HepG2 (cell line): ENCODE results near the gene ANG. TPM values are rescaled to one million over a fixed set of nuclear protein-coding genes. Genes with fewer than 3 reads are reported as not detected.

Experiments
- BRCA1 ChIP-seq: sonication (generic); formaldehyde crosslinking; IDR thresholded peaks from 2 replicates; pipeline ENCODE4 v1.4.0; 2020; ENCODE audit warnings: missing genetic modification reagents
- CBX1 ChIP-seq: IDR thresholded peaks from one replicate; pipeline ENCODE4 v1.6.1; 2016; ENCODE audit warnings: antibody characterized with exemption, low read depth
- CREB3 ChIP-seq: sonication (generic); formaldehyde crosslinking; IDR thresholded peaks from 2 replicates; pipeline ENCODE4 v1.5.0; 2020; ENCODE audit warnings: missing genetic modification reagents
- DR1 ChIP-seq: sonication (generic); formaldehyde crosslinking; IDR thresholded peaks from 2 replicates; pipeline ENCODE4 v1.8.0; 2021; ENCODE audit warnings: mild to moderate bottlenecking, missing genetic modification reagents, inconsistent platforms
- ESRRA ChIP-seq: sonication (generic); formaldehyde crosslinking; IDR thresholded peaks from 2 replicates; pipeline ENCODE4 v1.5.1; 2020; ENCODE audit warnings: mild to moderate bottlenecking, low read depth, missing genetic modification reagents
- FOXA1 ChIP-seq, 2 experiments: fragments of 450-650 bp in 1 of 2; sonication (generic) in 1 of 2; formaldehyde crosslinking in 1 of 2; IDR thresholded peaks; 2 replicates each; pipeline versions ENCODE4 v1.4.0 to v1.6.1; 2016 to 2020; ENCODE audit warnings: missing genetic modification reagents in 1 of 2
- GPBP1L1 ChIP-seq: sonication (generic); formaldehyde crosslinking; IDR thresholded peaks from 2 replicates; pipeline ENCODE4 v1.5.0; 2020; ENCODE audit warnings: mild to moderate bottlenecking, missing genetic modification reagents
- HNF1B ChIP-seq: sonication (generic); formaldehyde crosslinking; IDR thresholded peaks from 2 replicates; pipeline ENCODE4 v1.5.1; 2020; ENCODE audit warnings: mild to moderate bottlenecking, moderate library complexity, missing genetic modification reagents
- HOXA5 ChIP-seq: sonication (generic); formaldehyde crosslinking; IDR thresholded peaks from 2 replicates; pipeline ENCODE4 v1.4.0; 2020; ENCODE audit warnings: missing genetic modification reagents
- KDM4B ChIP-seq: sonication (generic); formaldehyde crosslinking; IDR thresholded peaks from 2 replicates; pipeline ENCODE4 v1.4.0; 2020; ENCODE audit warnings: missing genetic modification reagents
- MEF2D ChIP-seq: sonication (generic); formaldehyde crosslinking; IDR thresholded peaks from 2 replicates; pipeline ENCODE4 v1.5.1; 2020; ENCODE audit warnings: mild to moderate bottlenecking, missing genetic modification reagents
- SALL1 ChIP-seq: sonication (generic); formaldehyde crosslinking; IDR thresholded peaks from 2 replicates; pipeline ENCODE4 v1.8.0; 2022; ENCODE audit warnings: mild to moderate bottlenecking, missing genetic modification reagents
- SIN3A ChIP-seq: IDR thresholded peaks from 2 replicates; pipeline ENCODE4 v1.6.1; 2011; ENCODE audit warnings: low read depth, mild to moderate bottlenecking, control low read depth, low read length, borderline replicate concordance
- TOE1 ChIP-seq: sonication (generic); formaldehyde crosslinking; IDR thresholded peaks from 2 replicates; pipeline ENCODE4 v1.4.0; 2020; ENCODE audit warnings: mild to moderate bottlenecking, missing genetic modification reagents
- ZBTB26 ChIP-seq: IDR thresholded peaks from 2 replicates; pipeline ENCODE4 v1.6.1; 2016; ENCODE audit warnings: missing compliant biosample characterization, missing genetic modification reagents, borderline replicate concordance
- ZNF263 ChIP-seq: sonication (generic); formaldehyde crosslinking; IDR thresholded peaks from 2 replicates; pipeline ENCODE4 v1.4.0; 2020; ENCODE audit warnings: missing genetic modification reagents
- ZNF33A ChIP-seq: sonication (generic); formaldehyde crosslinking; IDR thresholded peaks from 2 replicates; pipeline ENCODE4 v1.5.1; 2020; ENCODE audit warnings: missing genetic modification reagents, mild to moderate bottlenecking, moderate library complexity, borderline replicate concordance
- ZNF383 ChIP-seq: sonication (generic); formaldehyde crosslinking; IDR thresholded peaks from 2 replicates; pipeline ENCODE4 v1.4.0; 2020; ENCODE audit warnings: missing genetic modification reagents, mild to moderate bottlenecking, borderline replicate concordance
- ZNF597 ChIP-seq: sonication (generic); formaldehyde crosslinking; IDR thresholded peaks from 2 replicates; pipeline ENCODE4 v1.5.0; 2020; ENCODE audit warnings: missing genetic modification reagents
- ZNF644 ChIP-seq: IDR thresholded peaks from 2 replicates; pipeline ENCODE4 v1.6.1; 2016; ENCODE audit warnings: low read depth
- ZNF891 ChIP-seq: sonication (generic); formaldehyde crosslinking; IDR thresholded peaks from 2 replicates; pipeline ENCODE4 v1.5.0; 2020; ENCODE audit warnings: mild to moderate bottlenecking, missing genetic modification reagents
- polyA plus RNA-seq, 8 experiments: library from polyadenylated mRNA; depleted of rRNA in 3 of 8; stranded (reverse) in 7 of 8; unstranded in 1 of 8; fragments of >200 nt; fragmentation: Illumina TruSeq in 4 of 8; extraction: Trizol in 4 of 8; gene quantifications; 2 replicates each; pipeline versions ENCODE4 v1.2.1 to v1.2.3, GENCODE V29; 2011 to 2016; ENCODE audit warnings: low read depth in 4 of 8, missing spikeins in 1 of 8, mixed read lengths in 1 of 8; ENCODE audit not compliant: insufficient read depth in 1 of 8
- total RNA-seq, 5 experiments: library from RNA; depleted of rRNA; stranded (reverse); fragments of >200 nt; fragmentation: Illumina TruSeq; extraction: Trizol; gene quantifications; 2 replicates each; pipeline ENCODE4 v1.2.3, GENCODE V29; 2016; ENCODE audit warnings: low read depth in 1 of 5
- TF ChIP-seq, protein P1 (sequence below): IDR thresholded peaks from 2 replicates; pipeline ENCODE4 v1.6.1; 2016; ENCODE audit warnings: missing compliant biosample characterization, missing genetic modification reagents, borderline replicate concordance

Gene ANG
- total and polyA plus RNA-seq, 2 of the 13 experiments (the other 11 are each of a cell fraction or from before 2014, with no cell fraction given) = 83.6 to 401 TPM

GRCh38 chr14:20682435-20683124, 6.0 kb upstream of the ANG start (continued):
- peak; percentile 38; the same call in 1 of the 2 replicates for TF ChIP-seq ZBTB26
- peak; percentile 34; the same call in 1 of the 2 replicates for TF ChIP-seq HOXA5 (CRISPR knock-in tag)
- TF ChIP-seq SIN3A = peak; percentile 85; the same call in 1 of the 2 replicates
- 0 out of 2 replicates have a peak, but pooled peaks have one; percentile 74 for TF ChIP-seq ZNF644 (CRISPR knock-in tag)
- no peak for TF ChIP-seq ZNF33A
- TF ChIP-seq HNF1B (CRISPR knock-in tag) = peak; percentile 89
- no peak for TF ChIP-seq GPBP1L1 (CRISPR knock-in tag)
- no peak for TF ChIP-seq ZNF597 (CRISPR knock-in tag)
- no peak for TF ChIP-seq BRCA1 (CRISPR knock-in tag)
- no peak for TF ChIP-seq TOE1 (CRISPR knock-in tag)
- TF ChIP-seq ZNF891 = peak; percentile 71; the same call in 1 of the 2 replicates
- TF ChIP-seq ESRRA (CRISPR knock-in tag) = peak; percentile 54
- TF ChIP-seq, protein P1, sequence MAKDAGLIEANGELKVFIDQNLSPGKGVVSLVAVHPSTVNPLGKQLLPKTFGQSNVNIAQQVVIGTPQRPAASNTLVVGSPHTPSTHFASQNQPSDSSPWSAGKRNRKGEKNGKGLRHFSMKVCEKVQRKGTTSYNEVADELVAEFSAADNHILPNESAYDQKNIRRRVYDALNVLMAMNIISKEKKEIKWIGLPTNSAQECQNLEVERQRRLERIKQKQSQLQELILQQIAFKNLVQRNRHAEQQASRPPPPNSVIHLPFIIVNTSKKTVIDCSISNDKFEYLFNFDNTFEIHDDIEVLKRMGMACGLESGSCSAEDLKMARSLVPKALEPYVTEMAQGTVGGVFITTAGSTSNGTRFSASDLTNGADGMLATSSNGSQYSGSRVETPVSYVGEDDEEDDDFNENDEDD (CRISPR knock-in tag) = peak; percentile 76
- peak; percentile 79; the same call in 1 of the 2 replicates for TF ChIP-seq MEF2D (CRISPR knock-in tag)
- TF ChIP-seq FOXA1 (IDR thresholded peaks at IDR 0.05) = no peak
- TF ChIP-seq FOXA1 (CRISPR knock-in tag; IDR thresholded peaks at IDR 0.05) = peak; percentile 40; the same call in 1 of the 2 replicates
- TF ChIP-seq CBX1 = peak; percentile 45
- peak; percentile 2; the same call in 1 of the 2 replicates for TF ChIP-seq CREB3
- TF ChIP-seq ZNF383 (CRISPR knock-in tag) = peak; percentile 85
- TF ChIP-seq ZNF263 (CRISPR knock-in tag) = no peak; the same call in 1 of the 2 replicates
- TF ChIP-seq KDM4B = peak; percentile 66; the same call in 1 of the 2 replicates
- 0 out of 2 replicates have a peak, but pooled peaks have one; percentile 58 for TF ChIP-seq DR1 (CRISPR knock-in tag)
- peak; percentile 94 for TF ChIP-seq SALL1 (CRISPR knock-in tag)
